ENCODE measurements around the gene SNED1.

SNED1 gene

DNA sequence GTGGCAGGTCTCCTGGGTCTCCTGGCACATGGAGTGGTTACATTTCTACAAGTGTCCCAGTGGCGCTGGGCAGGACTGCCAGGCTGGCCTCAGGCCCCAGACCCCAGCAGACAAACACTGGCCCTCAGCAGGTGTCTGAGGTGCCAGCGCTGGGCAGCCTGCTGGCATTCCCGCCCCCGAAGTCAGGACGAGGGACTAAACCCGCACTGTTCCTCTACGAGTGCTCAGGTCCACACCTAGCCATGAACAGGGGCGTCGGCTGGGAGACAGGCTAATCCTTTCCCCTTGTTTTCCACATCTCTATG lies 12.8 kb downstream of the SNED1 start:
- no peak for FAIRE-seq
- TF ChIP-seq, protein P1, sequence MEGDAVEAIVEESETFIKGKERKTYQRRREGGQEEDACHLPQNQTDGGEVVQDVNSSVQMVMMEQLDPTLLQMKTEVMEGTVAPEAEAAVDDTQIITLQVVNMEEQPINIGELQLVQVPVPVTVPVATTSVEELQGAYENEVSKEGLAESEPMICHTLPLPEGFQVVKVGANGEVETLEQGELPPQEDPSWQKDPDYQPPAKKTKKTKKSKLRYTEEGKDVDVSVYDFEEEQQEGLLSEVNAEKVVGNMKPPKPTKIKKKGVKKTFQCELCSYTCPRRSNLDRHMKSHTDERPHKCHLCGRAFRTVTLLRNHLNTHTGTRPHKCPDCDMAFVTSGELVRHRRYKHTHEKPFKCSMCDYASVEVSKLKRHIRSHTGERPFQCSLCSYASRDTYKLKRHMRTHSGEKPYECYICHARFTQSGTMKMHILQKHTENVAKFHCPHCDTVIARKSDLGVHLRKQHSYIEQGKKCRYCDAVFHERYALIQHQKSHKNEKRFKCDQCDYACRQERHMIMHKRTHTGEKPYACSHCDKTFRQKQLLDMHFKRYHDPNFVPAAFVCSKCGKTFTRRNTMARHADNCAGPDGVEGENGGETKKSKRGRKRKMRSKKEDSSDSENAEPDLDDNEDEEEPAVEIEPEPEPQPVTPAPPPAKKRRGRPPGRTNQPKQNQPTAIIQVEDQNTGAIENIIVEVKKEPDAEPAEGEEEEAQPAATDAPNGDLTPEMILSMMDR (IDR thresholded peaks at IDR 0.05; ENCODE audit: insufficient read depth, missing control alignments): no peak
- no peak for DNase-seq (ENCODE audit: insufficient read length, low spot score)

DNA sequence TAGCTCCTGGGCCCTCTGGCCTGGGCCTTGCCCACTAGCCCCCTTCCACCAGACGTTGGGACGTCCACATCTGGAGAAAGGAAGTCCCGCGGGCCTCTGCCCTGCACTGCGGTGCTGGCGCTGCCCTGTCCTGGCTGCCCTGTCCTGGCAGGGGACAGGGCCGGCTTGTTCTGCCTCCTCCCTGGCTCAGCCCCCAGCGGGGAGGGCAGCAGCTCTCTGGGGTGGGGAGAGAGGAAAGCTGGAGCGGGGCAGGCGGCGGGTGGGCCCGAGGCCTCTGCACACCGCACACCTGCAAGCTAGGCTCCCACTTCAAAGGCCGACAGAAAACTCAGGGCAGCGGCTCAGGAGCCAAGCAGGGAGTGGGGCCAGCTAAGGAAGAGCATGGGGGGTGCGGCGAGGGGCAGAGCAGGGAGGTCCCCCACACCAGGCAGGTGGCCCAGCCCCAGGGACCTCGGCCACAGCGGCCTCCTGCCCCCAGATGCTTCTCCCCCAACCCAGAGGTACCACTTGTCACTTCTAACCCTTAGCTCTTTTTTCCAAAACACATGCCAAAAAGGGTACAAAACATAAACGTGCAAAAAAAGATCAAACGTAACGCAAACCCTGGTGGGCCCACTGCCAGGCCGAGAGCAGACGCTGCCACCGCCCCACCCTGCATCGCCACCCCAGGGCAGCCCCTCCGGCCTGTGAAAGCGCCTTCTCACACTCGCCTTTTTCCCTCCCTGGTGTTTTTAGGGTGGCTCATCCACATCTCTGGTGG lies 13.5 kb downstream of the SNED1 start:
- no peak for FAIRE-seq

DNA sequence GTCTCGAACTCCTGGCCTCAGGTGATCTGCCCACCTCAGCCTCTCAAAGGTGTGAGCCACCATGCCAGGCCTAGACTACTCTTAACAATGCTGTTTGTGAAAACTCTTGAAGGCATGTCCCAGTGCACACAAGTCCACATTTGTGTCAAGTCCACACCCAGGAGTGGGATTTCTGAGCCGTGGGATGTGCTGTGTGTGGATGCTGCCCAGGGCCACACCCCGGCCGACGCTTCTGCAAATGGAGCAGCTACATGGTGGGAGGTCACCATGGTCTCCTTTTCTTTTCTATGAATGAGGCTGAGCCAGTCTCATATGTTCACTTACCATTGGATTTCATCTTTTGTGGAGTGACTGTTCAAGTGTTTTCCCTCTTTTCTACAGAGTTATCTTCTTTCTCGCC lies 15.8 kb downstream of the SNED1 start:
- DNase-seq (ENCODE audit: insufficient read length, low spot score) (no peak), FAIRE-seq (no peak)
- TF ChIP-seq, protein P1 (IDR thresholded peaks at IDR 0.05; ENCODE audit: insufficient read depth, missing control alignments): no peak

More for the DNA sequence above, 13.5 kb downstream of the SNED1 start:
- no peak for DNase-seq (ENCODE audit: insufficient read length, low spot score)
- TF ChIP-seq, protein P1 (IDR thresholded peaks at IDR 0.05; ENCODE audit: insufficient read depth, missing control alignments): no peak

DNA sequence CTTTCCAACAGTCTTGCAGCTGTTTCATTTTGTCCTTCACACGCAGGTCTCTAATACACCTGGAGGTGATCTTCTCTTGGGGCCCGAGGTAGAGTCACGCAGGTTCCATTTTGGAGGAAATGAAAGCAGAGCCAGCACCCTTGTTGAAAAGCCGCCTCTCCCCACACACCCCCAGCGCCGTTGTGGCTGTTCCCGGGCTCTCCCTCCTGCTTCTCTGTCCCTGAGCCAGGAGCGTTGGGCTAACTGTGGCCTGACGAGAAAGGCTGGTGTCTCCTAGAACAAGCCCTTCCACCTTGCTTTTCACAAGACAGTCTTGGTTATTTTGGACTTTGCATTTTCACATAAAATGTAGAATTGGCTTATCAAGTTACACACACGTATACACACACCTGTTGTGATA lies 16.3 kb downstream of the SNED1 start:
- FAIRE-seq (no peak), DNase-seq (ENCODE audit: insufficient read length, low spot score) (no peak)
- TF ChIP-seq, protein P1 (IDR thresholded peaks at IDR 0.05; ENCODE audit: insufficient read depth, missing control alignments): no peak

DNA sequence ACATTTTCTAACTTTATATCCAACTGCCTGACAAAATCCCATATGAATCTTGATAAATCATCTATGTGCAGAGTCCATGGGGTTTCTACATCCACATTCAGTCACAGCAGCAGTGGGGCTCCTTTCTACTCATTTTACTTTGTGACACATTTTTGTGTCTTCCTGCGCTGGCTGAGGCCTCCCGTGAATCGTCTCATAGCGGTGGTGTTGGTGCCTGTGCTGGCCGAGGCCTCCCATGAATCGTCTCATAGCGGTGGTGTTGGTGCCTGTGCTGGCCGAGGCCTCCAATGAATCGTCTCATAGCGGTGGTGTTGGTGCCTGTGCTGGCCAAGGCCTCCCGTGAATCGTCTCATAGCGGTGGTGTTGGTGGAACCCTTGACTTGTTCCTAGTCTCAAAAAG lies 17.0 kb downstream of the SNED1 start:
- FAIRE-seq (no peak), DNase-seq (ENCODE audit: insufficient read length, low spot score) (no peak)
- TF ChIP-seq, protein P1 (IDR thresholded peaks at IDR 0.05; ENCODE audit: insufficient read depth, missing control alignments): no peak

DNA sequence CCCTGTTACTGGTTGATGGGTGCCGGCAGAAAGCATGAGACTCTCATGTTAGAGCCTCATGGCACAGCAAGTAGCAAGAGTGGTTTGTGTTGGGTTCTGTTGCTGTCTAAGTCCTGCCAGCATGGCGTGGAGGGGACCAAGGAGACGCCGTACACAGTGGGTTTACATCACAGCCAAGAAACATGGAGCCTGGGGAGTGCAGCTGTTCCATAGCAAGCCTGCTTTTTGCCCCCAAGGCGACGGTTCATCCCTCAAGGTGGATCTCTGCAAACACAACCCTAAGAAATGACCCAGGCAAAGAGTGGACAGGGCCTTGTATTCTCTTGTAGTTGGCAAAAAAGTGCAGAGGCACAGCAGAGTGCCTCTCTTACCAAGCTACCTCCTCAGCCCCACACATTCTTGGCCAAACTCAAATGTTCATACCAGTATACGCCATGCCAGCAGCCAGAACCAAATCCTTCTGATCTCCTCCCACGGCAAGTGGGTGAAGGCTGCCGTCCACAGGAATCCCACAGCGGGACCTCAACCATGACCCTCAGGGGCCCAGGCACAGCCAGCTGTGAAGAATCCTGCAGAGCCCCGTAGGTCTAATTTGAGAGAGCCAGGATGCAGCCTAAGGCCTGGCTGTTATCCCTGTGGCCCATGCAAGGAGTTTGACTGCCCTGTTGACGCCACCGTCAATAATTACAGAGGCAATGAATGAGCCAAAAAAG lies 19.0 kb downstream of the SNED1 start:
- TF ChIP-seq, protein P1 (IDR thresholded peaks at IDR 0.05; ENCODE audit: insufficient read depth, missing control alignments): no peak
- FAIRE-seq (no peak), DNase-seq (ENCODE audit: insufficient read length, low spot score) (no peak)

All from D721Med (cell line).